ENCODE measurements around the gene ABI3BP.
A peak's percentile ranks its signal among the peaks of the same experiment; 100 is the strongest.

The ABI3BP gene

DNA sequence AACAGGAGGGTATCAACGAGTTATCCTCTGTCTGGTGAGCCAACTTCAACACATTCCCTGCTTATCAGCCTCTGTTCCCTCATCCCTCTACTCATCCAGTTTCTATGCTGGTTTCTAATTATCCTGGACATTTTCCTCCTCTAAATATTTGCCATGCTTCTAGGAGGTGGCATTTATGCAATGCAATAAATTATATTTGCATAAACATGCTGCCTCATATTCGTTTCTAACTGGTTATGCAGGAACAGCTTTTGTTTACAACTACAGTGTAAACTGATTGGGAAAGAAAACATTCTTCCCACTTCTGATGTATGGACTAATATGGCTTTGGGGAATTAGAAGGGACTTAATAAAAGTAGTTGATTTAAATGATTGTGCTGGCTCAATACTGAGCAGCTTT is 161.6 kb downstream of the ABI3BP start:
- no peak for DNase-seq (ENCODE audit: low spot score)

DNA sequence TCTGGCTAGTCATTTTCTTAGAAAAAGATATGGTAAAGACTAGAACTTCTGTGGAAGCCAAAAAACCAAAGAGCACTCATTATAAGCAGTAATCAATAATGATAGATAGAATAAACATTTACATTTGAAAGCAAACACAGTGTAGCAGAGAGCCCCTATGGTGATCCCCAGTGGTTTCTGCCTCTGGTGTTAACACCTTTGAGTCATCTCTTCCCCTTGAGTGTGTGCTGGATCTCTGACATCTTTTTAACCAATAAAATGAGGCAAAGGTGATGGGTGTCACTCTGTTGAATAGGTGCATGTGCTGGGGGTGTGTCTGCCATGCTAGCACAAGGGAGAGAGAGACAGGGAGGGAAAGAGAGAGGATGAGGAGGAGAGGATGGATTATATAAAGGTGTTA is 162.3 kb downstream of the ABI3BP start:
- DNase-seq (ENCODE audit: low spot score), result no peak

GRCh38 chr3:100825574-100825973 is 167.6 kb downstream of the ABI3BP start:
- DNase-seq (ENCODE audit: low spot score), result no peak

DNA sequence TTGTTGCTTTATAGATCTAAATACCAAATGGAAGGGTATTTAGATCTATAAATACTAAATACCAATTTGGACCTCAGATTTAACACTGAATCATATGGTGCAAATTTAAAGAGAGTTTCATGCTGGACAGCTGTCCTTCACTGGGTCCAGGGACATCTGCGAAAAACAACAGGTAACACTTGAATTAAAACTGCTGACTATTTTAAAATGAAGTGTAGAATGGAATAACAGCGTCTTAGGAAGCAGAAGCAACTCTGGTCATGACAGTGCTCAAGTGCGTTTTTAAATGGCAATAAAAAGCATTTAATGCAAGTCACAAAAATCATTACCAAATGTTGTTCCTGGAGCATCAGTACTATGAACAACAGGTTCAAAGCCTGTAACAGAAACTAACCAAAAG is 177.6 kb downstream of the ABI3BP start:
- DNase-seq (ENCODE audit: low spot score), result no peak

GRCh38 chr3:100813828-100814227 is 179.4 kb downstream of the ABI3BP start:
- DNase-seq (ENCODE audit: low spot score), result no peak

DNA sequence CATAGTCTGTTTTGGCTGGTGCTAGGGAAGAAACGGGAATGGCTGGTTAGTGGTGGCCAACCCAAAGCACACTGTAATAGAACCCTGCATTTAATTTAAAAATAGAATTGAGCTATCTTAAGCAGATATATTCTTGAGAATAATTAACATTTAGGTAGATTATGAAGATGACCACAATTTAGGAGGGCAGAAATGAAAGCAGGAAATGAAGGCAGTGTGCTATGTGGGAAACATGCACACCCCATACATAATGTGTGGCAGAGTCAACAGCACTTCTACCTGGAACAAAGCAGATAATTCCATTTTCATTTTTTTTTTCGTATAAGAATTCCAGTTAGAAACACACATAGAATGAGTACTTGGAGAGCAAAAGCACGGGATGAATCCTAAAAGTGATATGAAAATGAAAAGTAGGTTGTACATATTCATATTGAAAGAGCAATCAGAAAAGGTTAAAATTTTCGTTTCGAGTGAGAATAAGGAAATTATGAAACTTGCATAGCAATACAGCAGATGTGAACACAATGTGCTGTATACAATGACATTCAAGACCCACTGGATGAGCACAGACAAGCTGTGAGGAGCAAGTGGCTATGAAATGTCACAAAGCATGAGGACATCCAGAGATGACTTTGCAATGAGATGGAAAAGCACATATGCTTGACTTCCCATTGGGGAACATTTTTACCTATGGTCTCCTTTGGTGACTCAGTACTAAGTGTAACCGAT is 181.3 kb downstream of the ABI3BP start:
- no peak for DNase-seq (ENCODE audit: low spot score)

GRCh38 chr3:100810671-100811070 is 182.6 kb downstream of the ABI3BP start:
- no peak for DNase-seq (ENCODE audit: low spot score)

GRCh38 chr3:100804631-100805030 is 188.6 kb downstream of the ABI3BP start:
- no peak for DNase-seq (ENCODE audit: low spot score)

- DNase-seq (ENCODE audit: low spot score), result no peak
Observed at GRCh38 chr3:100803711-100804110, 189.5 kb downstream of the ABI3BP start.

- no peak for DNase-seq (ENCODE audit: low spot score)
Observed at GRCh38 chr3:100802126-100802525, 191.1 kb downstream of the ABI3BP start.

- no peak for DNase-seq (ENCODE audit: low spot score)
Observed at GRCh38 chr3:100798012-100798411, 195.2 kb downstream of the ABI3BP start.

DNA sequence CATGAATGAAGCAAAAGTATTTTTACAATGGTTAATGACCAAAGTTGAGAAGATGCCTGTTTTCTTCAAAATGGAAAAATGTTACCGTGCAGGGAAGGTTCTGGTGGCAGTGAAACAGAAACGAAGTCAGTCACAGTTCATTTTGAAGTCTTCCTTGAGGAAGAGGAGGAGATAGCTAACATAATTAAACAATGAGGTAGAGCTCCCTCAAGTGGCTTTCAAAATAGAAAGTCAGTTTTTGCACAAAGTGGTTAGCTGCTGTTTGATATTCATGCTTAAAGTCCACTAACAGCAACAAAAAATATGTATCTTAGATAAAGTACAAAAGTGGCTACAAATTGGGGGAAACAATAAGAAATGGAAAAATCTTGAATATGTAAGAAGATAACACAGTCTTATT is 196.7 kb downstream of the ABI3BP start:
- DNase-seq (ENCODE audit: low spot score), result peak; percentile 12

- no peak for DNase-seq (ENCODE audit: low spot score)
Observed at GRCh38 chr3:100789579-100789978, 203.6 kb downstream of the ABI3BP start.

DNA sequence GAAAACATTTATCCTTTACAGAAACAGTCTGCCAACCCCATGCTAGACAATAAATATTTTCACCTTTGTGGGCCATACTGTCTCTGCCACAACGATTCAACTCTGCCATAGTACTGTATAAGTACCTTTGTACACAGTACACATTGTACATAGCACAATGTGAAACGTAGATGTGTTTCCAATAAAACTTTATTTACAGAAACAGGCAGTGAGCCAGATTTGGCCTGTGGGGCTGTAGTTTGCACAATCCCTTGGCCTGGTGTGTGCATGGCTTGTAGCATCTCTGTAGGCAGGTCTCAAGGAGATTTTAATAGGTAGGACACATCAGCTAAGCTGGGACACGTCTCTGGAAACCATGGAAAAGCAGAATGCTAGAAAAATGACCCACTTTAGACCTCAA is 209.6 kb downstream of the ABI3BP start:
- no peak for DNase-seq (ENCODE audit: low spot score)

GRCh38 chr3:100782906-100783305 is 210.3 kb downstream of the ABI3BP start:
- DNase-seq (ENCODE audit: low spot score), result no peak

DNA sequence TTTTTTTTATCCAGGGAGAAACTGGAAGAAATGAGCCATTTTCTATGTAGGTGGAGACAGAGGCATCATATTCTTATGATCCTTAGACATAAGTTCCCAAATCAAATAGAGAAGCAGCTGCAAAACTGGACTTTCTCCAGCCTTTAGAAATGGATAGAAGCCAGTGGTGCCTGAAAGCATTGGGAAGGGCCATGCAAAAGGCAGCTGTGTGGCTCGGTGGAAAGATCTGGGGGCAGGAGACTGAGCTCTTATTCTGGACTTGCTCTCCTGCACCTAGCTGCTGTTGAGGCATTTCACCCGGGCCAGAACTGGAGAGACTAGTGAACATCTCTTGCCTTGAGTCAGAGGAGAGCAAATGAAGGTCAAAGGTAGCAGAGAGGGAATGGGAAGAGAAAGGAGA is 210.9 kb downstream of the ABI3BP start:
- DNase-seq (ENCODE audit: low spot score), result no peak

DNA sequence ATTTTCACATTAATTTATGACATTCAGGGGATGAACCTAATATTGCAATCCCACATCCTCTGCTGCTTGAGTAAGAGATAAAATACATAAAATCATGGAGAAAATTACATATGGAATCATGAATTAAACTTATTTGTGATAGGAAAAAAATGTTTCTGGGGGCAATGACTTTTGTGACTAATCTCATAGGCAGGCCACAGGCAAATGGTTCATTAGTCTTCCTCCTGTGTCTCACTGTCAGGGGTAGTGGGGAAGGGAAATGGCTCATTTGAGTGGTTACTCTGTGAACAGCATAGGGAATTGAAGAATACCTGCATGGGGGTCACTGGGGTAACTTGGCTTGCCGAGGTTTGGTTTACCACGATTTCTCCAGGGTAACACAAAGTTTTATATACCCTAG is 211.9 kb downstream of the ABI3BP start:
- no peak for DNase-seq (ENCODE audit: low spot score)

- DNase-seq (ENCODE audit: low spot score), result no peak
Observed at GRCh38 chr3:100780071-100780622, 213.1 kb downstream of the ABI3BP start.

DNA sequence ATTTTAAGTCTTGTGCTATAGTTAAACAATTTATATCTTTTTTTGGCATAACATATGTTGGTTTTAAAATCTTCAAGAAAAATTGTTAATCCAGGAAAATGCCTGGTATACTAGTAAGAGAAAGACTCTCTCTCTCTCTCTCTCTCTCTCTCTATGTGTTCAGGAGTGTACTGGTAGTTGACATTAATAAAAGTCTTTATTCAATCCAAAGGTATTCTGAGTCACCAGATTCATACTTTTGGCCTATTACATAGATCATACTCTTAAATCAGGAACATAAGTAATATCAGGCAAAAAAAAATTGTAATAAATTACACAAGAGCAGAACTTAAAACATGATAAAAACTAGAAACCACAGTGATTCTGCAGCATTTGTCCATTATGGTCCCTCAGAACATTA is 213.7 kb downstream of the ABI3BP start:
- DNase-seq (ENCODE audit: low spot score), result no peak

DNA sequence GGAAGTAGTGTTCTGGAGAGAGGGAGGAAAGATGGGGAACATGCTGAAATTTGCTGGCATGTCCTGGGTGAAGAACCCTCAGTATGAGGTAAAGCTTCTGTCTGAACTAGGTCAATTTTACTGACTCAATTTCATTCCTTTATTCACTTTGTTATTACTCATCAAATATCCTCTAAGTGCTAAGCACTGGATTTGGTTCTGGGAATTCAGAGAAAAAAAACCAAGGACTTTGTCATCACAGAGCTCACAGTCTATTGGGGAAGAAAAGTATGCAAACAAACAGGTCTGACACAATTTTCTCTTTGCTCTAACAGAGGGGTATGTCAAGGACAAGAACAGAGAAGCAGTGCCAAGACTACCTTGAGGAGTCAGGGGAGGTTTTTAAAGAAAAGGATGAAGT is 215.9 kb downstream of the ABI3BP start:
- DNase-seq (ENCODE audit: low spot score), result no peak

GRCh38 chr3:100776746-100777145 is 216.5 kb downstream of the ABI3BP start:
- DNase-seq (ENCODE audit: low spot score), result no peak

- DNase-seq (ENCODE audit: low spot score), result no peak
Observed at GRCh38 chr3:100776097-100776729, 217.0 kb downstream of the ABI3BP start.

DNA sequence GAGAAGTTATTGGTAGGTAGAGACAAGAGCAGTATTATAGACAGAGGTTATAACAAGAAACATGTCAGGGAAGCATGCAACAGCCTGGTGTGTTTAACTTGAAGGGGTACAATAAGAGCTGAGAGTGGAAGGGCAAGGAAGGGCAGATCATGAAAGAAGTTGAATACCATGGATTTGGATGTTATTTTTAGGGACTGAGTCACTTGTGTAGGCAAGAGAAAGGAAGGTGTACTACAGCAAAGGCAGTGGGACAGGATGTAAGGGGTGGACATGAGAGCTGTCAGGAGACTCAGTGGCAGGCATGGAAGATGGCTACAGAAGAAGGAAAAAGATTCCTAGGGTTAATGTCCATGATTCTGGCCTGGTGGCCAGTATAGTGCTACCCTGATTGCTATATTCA is 217.6 kb downstream of the ABI3BP start:
- no peak for DNase-seq (ENCODE audit: low spot score)

DNA sequence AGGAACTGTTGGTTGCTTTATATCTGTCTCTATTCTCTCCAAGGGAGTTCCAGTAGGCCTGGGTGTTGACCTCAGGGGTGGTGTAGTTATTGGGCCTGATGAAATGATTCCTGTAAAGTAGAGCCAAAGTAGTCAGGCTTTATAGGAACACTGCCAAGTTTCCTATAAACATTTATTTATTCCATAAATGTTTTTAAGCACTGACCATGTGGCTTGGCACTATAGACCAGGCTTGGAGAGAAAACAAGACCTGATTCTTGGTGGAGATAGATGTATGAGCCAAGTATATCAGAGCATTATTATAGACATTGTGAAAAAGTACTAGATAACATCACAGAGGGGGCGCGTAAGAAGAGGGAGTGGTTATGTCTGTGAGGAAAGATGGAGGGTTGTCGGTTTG is 218.0 kb downstream of the ABI3BP start:
- DNase-seq (ENCODE audit: low spot score), result no peak

Data from SW480 (cell line).